Spleen (tissue), 7 donors: ENCODE data around the gene SEM1.

ENCODE experiments used
- POLR2A ChIP-seq, 3 donors: fragments of 450-650 bp; IDR thresholded peaks; one replicate each; pipeline ENCODE4 v1.5.1; 2017; ENCODE audit warnings: antibody characterized with exemption in 3 of 3, mild to moderate bottlenecking in 1 of 3
- TF ChIP-seq, protein P1 (sequence below), 11 experiments: fragments of 200-600 bp in 7 of 11; fragments of 450-650 bp in 4 of 11; sonication (generic) in 4 of 11; IDR thresholded peaks in 8 of 11; conservative IDR thresholded peaks in 3 of 11; 1 replicate in 7 of 11; 2 replicates in 4 of 11; pipeline versions ENCODE4 v1.4.0 to v1.8.0; 2016 to 2021; ENCODE audit warnings: antibody characterized with exemption in 11 of 11, inconsistent platforms in 4 of 11, mild to moderate bottlenecking in 1 of 11
- donor health status: DM: no; HTN: no; CAD: no; lungs with moderate emphysema.
- donor health status: DM: no; HTN: no; CAD: no.
- donor health status: DM: no; HTN: no; CAD: no.

DNA sequence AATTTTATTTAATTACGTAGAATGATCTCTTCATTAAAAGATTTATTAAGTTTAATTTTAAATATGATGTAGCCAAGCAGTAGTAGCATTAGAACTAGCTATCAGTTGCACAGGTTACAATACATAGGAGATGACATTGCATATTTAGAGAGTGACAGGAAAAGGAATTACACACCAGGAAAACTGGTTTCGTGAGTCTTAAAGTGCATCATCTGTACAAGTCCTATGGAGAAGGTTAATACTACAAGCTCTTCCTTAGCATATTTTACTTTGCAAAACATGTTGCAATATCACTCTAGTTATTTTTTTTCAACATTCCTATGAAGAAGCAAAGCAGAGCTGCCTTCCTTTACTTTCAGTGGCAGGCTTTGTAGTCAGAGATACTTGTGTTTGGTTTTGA is 20.2 kb upstream of the SEM1 start:
- TF ChIP-seq, protein P1, sequence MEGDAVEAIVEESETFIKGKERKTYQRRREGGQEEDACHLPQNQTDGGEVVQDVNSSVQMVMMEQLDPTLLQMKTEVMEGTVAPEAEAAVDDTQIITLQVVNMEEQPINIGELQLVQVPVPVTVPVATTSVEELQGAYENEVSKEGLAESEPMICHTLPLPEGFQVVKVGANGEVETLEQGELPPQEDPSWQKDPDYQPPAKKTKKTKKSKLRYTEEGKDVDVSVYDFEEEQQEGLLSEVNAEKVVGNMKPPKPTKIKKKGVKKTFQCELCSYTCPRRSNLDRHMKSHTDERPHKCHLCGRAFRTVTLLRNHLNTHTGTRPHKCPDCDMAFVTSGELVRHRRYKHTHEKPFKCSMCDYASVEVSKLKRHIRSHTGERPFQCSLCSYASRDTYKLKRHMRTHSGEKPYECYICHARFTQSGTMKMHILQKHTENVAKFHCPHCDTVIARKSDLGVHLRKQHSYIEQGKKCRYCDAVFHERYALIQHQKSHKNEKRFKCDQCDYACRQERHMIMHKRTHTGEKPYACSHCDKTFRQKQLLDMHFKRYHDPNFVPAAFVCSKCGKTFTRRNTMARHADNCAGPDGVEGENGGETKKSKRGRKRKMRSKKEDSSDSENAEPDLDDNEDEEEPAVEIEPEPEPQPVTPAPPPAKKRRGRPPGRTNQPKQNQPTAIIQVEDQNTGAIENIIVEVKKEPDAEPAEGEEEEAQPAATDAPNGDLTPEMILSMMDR (IDR thresholded peaks at IDR 0.05 in 8 of 11, conservative IDR thresholded peaks at IDR 0.05 in 3 of 11) = no peak
- TF ChIP-seq POLR2A (IDR thresholded peaks at IDR 0.05) = no peak
